COLO829 (cell line): ENCODE measurements around the gene MTSS2.

Experiments used
- DNase-seq: peaks from one replicate; pipeline ENCODE4 v3.0.0; 2012; ENCODE audit warnings: low spot score

The MTSS2 gene

GRCh38 chr16:70699696-70700095 lies 13.8 kb upstream of the MTSS2 start:
- DNase-seq, result no peak

DNA sequence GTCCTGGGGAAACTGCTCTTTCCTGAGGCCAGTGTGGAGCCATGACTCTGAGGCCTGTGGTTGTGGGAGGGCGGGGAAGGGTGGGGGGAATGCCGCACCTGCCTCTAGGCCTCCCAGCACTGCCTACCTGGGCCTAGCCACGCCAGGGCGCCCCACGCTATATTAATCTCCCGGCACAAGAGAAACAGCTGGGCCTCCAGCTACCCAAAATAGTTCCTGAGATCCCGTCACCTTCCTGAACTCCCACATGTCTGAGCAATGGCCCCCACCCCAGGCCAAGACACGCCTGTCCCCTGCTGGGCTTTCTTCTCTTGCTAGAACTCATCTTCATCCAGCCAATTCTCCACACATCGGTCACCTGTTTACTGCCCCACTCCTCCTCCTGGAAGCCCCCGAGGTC lies 13.0 kb upstream of the MTSS2 start:
- no peak for DNase-seq

GRCh38 chr16:70697594-70698170 lies 11.8 kb upstream of the MTSS2 start:
- DNase-seq, result no peak

DNA sequence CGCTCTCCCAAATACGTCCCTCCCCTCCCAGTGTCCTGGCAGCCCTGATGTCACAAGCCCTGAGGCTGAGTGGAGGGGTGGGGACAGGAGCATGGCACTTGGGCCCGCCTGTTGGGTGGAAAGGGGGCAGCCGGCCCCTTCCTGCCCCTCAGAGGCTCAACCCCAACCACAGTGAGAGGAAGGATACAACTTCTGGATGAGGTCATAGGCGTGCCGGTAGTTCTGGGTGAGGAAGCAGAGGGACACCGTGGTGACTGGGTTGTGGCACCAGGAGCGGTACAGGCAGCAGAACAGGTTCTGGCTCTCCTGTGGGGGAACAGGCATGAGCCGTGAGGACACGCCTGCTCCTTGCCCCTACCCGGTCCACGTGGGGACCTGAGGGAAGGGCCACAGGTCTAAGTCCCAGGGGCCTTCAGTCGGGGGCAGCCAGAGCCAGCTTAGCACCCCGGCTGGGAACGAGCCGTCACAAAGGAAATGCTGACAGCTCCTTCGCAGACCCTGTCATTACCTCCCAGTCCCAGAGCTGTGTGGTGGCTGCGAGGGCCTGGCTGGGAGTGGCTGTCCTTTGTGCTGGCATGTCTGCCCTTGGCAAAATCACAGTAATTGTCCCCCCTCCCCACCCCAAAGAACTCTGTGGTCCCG lies 11.2 kb upstream of the MTSS2 start:
- DNase-seq, result no peak

GRCh38 chr16:70696355-70696754 lies 10.5 kb upstream of the MTSS2 start:
- no peak for DNase-seq

DNA sequence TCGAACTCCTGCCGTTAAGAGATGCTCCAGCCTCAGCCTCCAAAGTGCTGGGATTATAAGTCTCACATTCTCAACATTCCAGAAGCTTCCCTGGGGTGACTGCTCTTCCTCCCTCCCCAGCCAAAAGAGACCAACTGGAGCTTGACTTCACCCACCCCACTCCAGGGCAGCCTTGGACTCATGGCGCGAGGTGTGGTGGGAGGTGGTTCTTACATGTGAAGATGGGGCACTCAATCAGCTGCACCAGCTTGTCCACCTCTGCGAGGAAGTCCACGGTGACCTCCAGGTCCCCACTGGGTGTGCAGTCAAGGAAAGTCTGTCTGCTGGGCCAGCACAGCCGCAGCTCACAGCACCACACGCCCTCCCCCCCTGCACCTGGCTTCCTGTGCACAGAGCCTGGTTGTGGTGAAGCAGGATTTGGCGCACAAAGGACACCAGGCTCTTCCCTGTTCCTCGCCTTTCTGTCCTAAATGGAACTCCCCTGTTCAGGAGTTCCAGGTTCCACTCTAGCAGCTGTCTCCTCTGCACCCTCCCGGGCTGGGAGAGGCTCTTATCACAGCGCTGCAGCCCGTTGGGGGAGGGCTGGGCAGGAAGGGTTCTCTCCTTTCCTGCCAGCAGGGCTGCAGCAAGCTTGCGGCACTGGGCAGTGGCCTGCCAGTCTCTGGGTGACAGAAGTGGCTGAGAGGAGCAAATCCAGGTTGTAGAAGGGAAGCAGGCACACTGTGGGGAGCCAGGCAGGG lies 9.6 kb upstream of the MTSS2 start:
- no peak for DNase-seq

- DNase-seq, result no peak
Observed at GRCh38 chr16:70694868-70695218, 9.0 kb upstream of the MTSS2 start.

GRCh38 chr16:70694088-70694867 lies 8.4 kb upstream of the MTSS2 start:
- no peak for DNase-seq

DNA sequence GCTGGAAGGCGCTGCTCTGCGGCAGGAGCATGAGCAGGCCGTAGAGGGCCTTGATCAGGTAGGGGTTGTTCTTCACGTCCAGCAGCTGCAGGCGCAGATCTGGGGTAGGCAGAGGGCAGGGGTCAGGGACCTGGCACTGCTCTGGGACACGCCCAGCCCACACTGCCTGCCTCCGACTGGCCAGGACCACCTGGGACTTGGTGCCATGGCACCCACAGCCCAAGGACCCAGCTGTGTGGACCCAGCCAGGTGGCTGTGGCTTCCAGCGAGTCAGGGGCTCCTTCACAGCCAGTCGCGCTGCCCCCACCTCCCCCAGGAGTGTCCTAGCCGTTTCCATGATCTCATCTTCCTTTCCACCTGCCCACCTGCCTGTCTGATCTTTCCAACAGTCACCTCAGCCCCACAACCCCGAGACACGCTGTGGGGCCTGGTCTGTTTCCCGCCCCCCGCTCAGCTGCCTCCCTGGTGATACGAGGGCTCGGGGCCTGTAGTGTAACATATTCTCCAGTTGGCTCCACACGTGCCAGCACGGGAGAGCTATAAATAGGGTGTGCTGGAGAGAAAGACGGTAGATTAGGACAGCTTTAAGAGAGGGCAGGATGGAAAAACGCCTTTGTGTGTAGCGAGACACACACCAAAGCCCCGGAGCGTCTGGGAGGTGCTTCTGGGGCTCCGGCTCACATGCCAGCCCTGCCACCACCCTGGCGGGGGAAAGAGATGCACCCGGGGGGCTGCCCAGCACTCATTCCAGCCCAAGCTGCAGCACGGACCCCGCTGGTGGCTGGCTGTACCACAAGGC lies 7.2 kb upstream of the MTSS2 start:
- DNase-seq, result no peak

DNA sequence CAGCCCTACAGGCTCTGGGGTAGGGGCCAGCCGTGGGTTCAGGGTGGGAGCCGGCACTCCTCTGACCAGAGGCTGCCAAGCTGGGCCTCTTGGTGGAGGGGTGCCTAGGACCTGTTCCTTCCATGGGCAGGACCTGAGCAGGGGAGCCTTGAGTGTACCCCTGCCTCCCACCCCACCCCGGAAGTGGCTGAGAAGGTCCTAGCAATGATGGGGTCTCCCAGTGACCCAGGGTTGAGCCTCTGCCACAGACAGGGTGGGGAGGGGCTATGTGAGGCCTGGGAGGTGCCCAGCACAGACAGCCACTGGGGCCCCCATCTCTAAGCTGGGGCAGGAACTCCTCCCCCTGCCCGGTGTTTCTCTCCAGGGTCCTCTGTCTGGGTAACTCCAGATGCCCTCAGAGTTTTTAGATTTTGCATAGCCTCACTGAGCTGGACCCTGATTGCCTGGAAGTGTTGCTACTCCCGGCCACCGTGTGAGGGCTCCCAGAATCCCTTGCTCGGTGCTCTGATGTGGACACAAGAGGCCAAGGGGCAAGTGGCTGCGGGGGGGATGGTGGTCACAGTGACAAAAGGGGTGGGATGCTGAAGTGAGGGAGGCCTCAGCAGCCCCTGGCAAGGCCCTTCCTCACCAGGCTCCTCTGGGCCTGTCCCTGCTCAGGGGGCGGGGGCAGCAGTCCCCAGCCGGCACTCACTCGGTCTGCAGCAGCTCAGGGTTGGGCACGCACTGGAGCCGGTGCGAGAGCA lies 6.4 kb upstream of the MTSS2 start:
- DNase-seq, result no peak

GRCh38 chr16:70691223-70692129 lies 5.6 kb upstream of the MTSS2 start:
- DNase-seq, result no peak

GRCh38 chr16:70689970-70690891 lies 4.4 kb upstream of the MTSS2 start:
- no peak for DNase-seq

DNA sequence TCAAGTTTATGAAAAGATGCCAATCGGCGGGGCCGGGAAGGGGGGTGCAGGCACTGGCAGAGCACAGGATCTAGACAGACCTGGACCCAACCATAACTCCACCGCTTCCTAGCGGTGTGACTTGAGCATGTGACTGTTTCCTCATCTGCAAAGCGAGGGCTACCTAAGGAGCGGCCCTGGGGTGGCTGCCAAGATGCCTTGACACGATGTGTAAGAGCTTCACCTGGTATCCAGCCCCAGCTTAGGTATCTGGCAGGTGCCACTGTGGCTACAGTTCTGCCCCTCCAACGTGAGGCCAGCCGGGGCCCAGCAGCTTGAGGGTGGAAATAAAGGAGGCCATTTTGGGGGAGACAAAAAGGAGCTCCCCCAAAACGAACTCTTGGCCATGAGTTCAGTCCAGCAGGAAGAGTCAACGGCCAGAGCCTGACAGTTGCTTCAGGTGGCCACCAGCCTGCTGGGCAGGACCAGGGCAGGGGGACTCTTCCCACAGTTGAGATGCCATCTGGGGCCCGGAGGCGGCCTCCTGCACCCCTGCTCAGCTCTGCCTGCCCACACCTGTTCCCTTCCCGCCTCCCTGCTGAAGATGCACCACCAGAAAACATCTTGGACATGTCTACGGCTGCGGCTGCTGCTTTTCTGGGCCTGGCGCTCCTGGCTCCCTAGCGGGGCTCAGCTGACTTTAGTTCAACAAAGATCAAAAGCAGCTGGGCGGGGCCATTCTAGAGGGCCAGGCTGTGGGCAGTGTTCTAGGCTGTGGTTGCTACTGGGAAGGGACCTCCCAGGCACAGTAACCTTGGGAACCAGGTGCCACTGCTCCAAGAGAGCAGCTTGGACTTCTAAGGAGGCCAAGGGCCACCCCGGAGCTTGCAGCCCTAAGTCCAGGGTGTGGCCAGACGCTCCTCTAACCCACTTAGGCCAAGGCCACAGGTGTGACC lies 3.4 kb upstream of the MTSS2 start:
- DNase-seq, result no peak

GRCh38 chr16:70688246-70688742 lies 2.4 kb upstream of the MTSS2 start:
- no peak for DNase-seq

DNA sequence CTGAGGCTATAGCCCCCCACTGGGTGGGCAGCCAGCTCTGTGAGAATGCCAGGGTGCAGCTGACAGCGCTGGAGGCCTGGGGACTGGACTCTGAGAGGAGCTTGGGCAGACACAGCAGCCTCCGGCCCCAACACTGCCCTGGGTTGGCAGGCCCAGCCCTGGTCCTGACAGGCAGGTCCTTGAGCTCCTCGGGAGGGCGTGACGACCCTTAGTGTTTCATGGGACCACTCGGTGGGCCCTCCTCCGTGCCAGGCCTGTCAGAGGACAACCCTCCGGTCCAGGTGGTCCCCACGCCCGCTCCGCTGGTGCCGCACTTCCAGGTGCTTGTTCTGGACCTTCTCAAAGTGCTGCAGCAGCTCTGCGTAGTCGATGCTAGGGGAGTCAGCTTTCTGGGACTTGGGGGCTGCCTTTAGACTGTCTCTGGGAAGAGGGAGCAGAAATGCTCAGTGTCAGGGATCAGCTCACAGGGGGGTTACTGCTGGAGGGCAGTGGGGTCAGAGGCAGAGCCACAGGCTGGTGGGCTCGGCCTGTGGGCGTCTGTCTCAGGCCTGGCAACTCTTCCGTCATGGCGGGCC lies 1.9 kb upstream of the MTSS2 start:
- DNase-seq, result no peak

DNA sequence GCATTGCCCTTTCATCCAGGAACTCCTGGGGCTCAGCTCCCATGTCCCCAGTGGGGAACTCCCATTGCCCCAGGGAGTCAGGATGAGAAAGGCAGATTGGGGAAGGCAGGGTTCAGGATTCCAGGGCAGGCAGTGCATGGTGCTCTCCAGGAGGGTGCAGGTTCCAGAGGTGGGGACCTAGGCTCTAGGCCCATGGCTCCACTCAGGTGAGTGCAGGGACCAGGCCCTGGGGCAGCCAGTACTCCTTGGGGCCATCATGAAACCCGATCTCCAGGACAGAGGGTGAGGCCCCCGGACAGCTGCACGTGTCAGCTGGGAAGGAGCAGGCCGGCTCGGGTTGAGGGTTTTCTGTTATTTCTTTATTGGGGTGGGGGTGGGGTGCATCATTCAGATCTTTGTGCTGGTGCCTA lies 1.3 kb upstream of the MTSS2 start:
- no peak for DNase-seq

DNA sequence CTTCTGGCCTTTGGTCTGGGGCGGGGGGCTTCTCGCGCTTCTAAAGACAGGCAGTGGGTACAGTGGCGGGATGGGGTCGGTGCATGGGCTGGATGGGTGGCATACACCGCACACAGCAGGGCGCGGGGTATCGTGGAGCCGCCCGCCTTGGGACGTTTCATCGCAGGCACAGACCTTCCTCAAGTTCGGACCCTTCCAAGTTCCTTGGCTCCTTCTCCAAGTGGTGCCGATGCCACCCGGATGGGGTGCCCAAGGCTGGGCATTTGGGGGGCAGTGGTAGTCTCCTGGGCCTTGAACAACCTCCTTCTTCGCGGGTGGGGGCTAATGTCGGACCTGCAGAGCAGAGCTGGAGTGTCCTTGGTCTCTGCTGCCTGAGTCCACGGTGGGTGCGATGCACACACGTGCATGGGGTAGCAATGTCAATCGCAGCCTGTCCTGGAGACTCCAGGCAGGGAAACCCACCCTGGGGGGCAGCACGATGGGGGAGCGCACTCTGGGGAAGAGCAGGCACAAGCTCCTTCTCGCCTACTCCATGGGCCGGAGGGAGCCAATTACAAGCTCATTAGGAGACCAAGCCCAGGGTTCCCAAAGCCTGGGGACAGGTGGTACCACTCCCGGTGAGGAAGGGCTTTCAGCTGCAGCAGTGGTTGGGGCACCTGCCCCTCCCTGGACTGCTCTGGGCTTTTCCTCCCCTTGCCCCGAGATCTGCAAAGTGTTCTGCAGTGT lies 686 bp upstream of the MTSS2 start:
- no peak for DNase-seq
